HG02571 (cell line): ENCODE data around the gene EXOC6.

Experiments used
- ATAC-seq: cut with Tn5 transposase; IDR thresholded peaks from one replicate; pipeline ENCODE4 v1.9.1; 2021; ENCODE audit warnings: mild to moderate bottlenecking, moderate library complexity; ENCODE audit not compliant: unreplicated experiment

Gene EXOC6

GRCh38 chr10:92997620-92998019 is 149.3 kb downstream of the EXOC6 start:
- no peak for ATAC-seq

DNA sequence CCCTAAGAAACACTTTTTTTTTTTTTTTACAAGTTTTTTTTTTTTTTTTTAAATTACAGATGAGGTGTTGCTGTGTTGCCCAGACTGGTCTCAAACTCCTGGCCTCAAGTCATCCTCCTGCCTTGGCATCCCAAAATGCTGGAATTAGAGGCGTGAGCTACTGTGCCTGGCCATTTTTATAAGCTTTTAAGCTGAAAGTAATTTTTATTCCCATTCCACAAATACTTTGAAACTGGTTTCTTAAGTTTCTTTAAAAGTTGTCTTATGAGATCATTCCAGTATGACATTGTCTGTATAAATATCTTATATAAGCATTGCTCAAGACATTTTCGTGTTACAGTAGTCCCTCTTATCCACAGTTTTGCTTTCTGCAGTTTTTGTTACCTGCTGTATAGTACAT is 150.9 kb downstream of the EXOC6 start:
- ATAC-seq, result no peak

DNA sequence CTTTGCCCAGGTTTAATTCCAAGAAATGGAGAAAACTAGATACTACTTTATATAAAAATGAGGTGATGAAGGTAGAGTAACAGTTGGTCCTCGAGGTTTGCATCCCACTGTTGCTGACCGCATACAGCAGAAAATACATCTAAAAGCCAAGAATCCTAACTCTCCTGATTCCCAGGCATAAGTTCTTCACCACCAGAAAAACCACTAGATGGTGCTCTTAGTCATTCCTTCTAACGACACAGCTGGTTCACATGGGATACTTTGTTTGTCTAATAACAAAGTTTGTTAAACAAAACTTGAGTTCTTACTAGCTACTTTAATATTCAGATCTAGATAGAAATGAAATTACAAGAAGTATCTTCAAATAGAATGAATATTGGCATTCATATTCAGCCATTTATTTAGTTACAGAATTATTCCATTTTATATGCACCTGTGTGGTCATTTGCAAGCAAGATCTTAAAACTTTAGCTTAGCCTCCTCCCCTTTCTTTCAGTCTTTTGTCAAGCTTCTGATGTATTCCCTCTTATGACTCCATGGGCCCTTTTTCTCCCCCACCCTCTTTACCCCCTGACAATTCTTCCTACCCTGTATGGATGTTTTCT is 158.2 kb downstream of the EXOC6 start:
- no peak for ATAC-seq

- ATAC-seq, result no peak
Measured at GRCh38 chr10:93015722-93016121, 167.4 kb downstream of the EXOC6 start.

- no peak for ATAC-seq
Measured at GRCh38 chr10:93023013-93023650, 174.8 kb downstream of the EXOC6 start.

GRCh38 chr10:93026072-93026471 is 177.8 kb downstream of the EXOC6 start:
- no peak for ATAC-seq

- no peak for ATAC-seq
Measured at GRCh38 chr10:93027508-93027907, 179.2 kb downstream of the EXOC6 start.

DNA sequence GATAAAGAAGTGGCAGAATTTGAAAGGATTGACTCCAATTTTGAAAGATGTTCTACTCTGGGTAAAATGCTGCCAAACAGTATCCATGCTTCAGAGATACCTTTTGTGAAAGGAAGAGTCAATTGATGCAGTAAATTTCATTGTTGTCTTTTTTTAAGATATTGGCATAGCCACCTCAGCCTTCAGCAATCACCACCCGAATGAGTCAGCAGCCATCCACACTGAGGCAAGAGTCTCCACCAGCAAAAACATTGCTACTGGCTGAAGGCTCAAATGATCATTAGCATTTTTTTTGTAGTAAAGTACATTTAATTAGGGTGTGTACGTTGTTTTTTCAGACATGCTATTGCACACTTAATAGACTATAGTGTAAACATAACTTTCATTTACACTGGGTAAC is 180.6 kb downstream of the EXOC6 start:
- no peak for ATAC-seq

DNA sequence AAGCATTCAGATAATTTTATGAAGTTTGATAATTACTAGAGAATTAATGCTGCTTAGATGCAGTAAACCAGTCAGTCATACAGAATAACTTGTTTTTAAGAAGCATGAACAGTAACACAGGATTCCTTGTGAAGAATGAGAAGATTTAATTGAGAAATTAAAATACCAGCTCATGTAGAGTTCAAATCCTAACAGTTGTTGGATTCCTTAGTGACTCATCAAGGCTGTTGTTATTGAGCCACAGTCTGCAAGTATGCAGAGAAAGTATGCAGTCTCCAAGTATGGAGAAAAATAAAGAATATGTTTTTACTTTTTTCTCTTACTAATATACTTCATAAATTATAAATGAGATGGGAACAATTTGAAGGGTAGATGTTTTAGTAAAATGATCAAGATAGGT is 182.1 kb downstream of the EXOC6 start:
- ATAC-seq, result no peak

DNA sequence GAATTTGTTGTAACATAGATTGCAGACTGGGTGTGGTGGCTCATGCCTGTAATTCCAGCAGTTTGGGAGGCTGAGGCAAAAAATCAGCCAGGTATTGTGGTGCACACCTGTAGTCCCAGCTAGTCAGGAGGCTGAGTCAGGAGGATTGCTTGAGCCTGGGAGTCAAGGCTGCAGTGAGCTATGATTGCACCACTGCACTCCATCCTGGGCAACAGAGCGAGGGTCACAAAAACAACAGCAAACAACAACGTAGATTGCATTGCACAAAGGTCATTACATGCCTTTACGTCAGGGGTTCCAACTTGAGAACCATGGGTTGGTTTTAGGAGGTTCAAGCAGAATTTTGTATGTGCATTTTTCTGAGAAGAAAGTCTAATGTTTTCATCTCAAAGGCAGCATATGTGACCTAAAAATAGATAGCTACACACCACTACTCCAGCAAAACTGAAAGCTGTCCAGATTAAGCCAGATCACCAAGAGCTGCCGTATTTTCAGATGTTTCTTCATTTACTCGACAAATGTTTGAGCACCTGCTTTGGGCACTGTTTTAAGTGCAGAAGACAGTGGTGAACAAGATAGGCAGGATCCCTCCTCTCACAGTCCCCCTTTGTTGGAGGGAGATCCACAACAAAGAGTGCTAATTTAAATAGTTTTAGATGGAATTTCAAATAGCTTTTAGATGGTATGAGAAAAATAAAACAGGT is 183.9 kb downstream of the EXOC6 start:
- ATAC-seq, result no peak

GRCh38 chr10:93032809-93033137 is 184.5 kb downstream of the EXOC6 start:
- no peak for ATAC-seq

GRCh38 chr10:93034426-93034825 is 186.1 kb downstream of the EXOC6 start:
- ATAC-seq, result no peak

DNA sequence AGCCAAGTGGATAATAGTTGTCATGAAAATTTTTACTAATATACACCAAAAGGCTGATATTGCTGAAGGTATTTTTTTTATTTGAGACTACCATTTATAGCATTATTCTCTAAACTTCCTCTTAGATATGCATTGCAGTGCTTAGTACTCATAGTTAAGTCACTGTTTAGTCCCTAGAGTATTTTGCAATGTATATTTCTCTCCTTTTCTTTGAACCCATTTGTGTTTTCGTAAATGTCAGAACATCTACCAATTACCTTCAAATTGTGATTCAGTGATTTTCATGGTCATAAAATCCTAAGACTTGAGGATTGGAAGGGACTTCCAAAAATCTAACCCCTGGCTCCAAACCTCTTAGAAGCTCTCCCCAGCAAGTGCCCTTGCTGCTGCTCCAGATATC is 190.8 kb downstream of the EXOC6 start:
- no peak for ATAC-seq

- no peak for ATAC-seq
Measured at GRCh38 chr10:93039721-93040120, 191.4 kb downstream of the EXOC6 start.

DNA sequence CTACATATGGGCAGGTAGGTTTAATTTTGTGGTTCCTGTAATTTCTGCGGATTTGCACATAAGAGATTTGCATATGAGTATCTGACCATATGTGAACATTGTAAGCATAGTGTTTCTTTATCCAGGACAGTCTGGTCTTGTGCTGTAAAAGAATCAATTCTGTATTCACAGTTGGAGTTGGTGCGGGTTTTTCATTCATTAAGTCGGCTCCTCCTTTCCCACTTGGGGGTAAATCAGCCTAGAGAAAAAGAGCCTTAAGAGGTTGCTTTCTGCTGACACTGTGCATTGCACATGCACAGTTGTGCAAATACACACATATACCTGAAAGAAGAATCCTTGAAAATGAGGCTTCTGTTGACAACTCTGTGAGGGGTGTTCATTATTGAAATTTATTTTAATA is 206.2 kb downstream of the EXOC6 start:
- no peak for ATAC-seq

GRCh38 chr10:93058139-93058538 is 209.8 kb downstream of the EXOC6 start:
- no peak for ATAC-seq

- no peak for ATAC-seq
Measured at GRCh38 chr10:93059975-93060886, 211.9 kb downstream of the EXOC6 start, which contains the start of gene CYP26C1. Gene CYP26C1, plus strand, starts transcription at chr10:93060798. Its CDS starts 466 bp downstream, at chr10:93061264.

DNA sequence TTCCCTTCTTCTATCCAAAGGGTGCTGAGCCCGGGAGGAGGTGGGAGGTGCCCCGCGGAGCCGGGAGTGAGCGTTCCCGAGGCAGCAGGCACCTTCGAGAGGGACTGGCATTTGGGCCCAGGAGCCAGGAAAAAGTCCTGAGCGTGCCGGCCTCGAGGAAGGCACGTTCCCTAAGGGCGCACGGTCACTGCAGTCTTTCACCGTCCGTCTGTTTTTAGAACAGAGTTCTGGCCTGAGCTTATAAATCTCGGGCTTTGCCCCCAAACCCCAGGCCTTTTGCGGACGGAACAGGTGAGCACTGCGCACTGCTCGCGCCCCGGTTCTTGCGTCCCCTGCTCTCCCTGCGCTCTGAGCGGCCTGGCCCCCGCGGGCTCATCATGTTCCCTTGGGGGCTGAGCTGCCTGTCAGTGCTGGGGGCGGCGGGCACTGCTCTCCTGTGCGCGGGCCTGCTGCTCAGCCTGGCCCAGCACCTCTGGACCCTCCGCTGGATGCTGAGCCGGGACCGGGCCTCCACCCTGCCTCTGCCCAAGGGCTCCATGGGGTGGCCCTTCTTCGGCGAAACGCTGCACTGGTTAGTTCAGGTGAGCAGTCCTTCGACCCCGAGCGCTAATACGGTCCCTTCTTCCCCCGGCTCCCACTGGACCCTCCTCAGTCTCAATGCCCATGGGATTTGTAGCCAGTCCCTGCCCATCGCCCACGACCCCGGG is 212.7 kb downstream of the EXOC6 start:
- ATAC-seq, result no peak

GRCh38 chr10:93061594-93062513 is 213.5 kb downstream of the EXOC6 start:
- ATAC-seq, result no peak
